Measurements from ENCODE around the gene LZTS3.

The LZTS3 gene

GRCh38 chr20:3174442-3175261 lies 1.3 kb upstream of the LZTS3 start:
- WGBS, 2 experiments (ENCODE audit: insufficient coverage in 2 of 2) = 12 to 13% methylated on average over 3 to 4 of the region's 13 CpGs
- Histone ChIP-seq H3K36me3 (ENCODE audit: control insufficient read depth, insufficient read depth, low read length) (no peaks in the 10 kb centered on the region), H3K4me1 (ENCODE audit: control insufficient read depth, insufficient read depth, low read length, poor library complexity, severe bottlenecking) (peaks cover 3% of the 10 kb centered on the region), H3K27ac (ENCODE audit: low read depth, low read length, severe bottlenecking) (peak overlapping the region; percentile 92), H3K9me3 (ENCODE audit: control insufficient read depth, low read length) (no peaks in the 10 kb centered on the region), H3K4me3 (ENCODE audit: extremely low read depth, insufficient read depth, low read length, poor library complexity, severe bottlenecking) (peak overlapping the region; percentile 67)

GRCh38 chr20:3173610-3174441 lies 477 bp upstream of the LZTS3 start:
- H3K27ac ChIP-seq (ENCODE audit: low read depth, low read length, severe bottlenecking) = peak overlapping the region; percentile 92
- no peaks in the 10 kb centered on the region for H3K9me3 ChIP-seq (ENCODE audit: control insufficient read depth, low read length)
- no peaks in the 10 kb centered on the region for H3K36me3 ChIP-seq (ENCODE audit: control insufficient read depth, insufficient read depth, low read length)
- H3K4me1 ChIP-seq (ENCODE audit: control insufficient read depth, insufficient read depth, low read length, poor library complexity, severe bottlenecking) = peaks cover 3% of the 10 kb centered on the region
- WGBS, 2 experiments (ENCODE audit: insufficient coverage in 2 of 2) = 0% methylated on average over 69 to 73 of the region's 84 CpGs
- H3K4me3 ChIP-seq (ENCODE audit: extremely low read depth, insufficient read depth, low read length, poor library complexity, severe bottlenecking) = peak overlapping the region; percentile 67

GRCh38 chr20:3172126-3172932 lies 1.0 kb downstream of the LZTS3 start:
- Histone ChIP-seq H3K9me3 (ENCODE audit: control insufficient read depth, low read length) (no peaks in the 10 kb centered on the region), H3K4me3 (ENCODE audit: extremely low read depth, insufficient read depth, low read length, poor library complexity, severe bottlenecking) (peak overlapping the region; percentile 67), H3K4me1 (ENCODE audit: control insufficient read depth, insufficient read depth, low read length, poor library complexity, severe bottlenecking) (peaks cover 9% of the 10 kb centered on the region), H3K27ac (ENCODE audit: low read depth, low read length, severe bottlenecking) (no peak overlapping the region), H3K36me3 (ENCODE audit: control insufficient read depth, insufficient read depth, low read length) (no peaks in the 10 kb centered on the region)
- WGBS, 2 experiments (ENCODE audit: insufficient coverage in 2 of 2) = 30 to 47% methylated on average over 4 of the region's 5 CpGs

GRCh38 chr20:3171391-3172125 lies 1.8 kb downstream of the LZTS3 start:
- 72 to 82% methylated on average over 5 to 10 of the region's 14 CpGs for WGBS, 2 experiments (ENCODE audit: insufficient coverage in 2 of 2)
- no peaks in the 10 kb centered on the region for H3K9me3 ChIP-seq (ENCODE audit: control insufficient read depth, low read length)
- H3K36me3 ChIP-seq (ENCODE audit: control insufficient read depth, insufficient read depth, low read length) = no peaks in the 10 kb centered on the region
- H3K27ac ChIP-seq (ENCODE audit: low read depth, low read length, severe bottlenecking) = no peak overlapping the region
- H3K4me1 ChIP-seq (ENCODE audit: control insufficient read depth, insufficient read depth, low read length, poor library complexity, severe bottlenecking) = peaks cover 9% of the 10 kb centered on the region
- no peak overlapping the region for H3K4me3 ChIP-seq (ENCODE audit: extremely low read depth, insufficient read depth, low read length, poor library complexity, severe bottlenecking)

DNA sequence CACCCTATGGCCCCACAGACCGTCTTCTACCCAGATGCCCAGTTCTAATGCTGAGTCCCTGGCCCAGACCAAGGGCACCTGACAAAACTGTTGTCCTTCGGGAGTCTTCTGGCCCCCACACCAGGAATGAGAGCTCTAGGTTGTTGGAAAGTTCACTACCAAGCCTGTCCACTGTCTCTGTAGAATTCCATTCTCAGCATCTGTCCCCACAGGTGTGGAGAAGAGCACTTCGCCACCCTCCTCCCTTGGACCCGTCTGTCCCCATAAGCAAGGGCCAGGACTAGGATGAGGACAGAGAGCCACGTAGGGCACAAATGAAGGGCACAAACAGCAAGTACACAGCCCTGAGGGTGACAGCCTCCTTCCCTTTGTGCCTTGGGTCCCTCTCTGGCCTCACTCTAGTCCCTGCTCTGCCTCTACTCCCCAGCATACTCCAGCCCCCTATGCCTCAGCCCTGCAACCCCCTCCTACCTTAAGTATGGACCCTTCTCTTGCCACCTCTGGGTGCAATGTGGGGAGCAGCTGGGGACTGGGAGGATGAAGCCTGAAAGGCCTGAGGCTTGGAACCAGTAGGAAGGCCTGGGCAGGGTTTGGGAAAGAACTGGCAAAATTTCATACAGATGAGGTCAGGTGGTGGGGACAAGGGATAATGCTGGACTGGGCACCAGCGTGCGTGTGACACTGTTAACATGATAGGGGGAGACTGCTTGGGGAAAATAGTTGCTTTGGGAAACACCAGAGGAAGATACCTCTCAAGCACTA lies 4.3 kb downstream of the LZTS3 start:
- 84 to 92% methylated on average over 6 of the region's 7 CpGs for WGBS, 2 experiments (ENCODE audit: insufficient coverage in 2 of 2)
- Histone ChIP-seq H3K4me1 (ENCODE audit: control insufficient read depth, insufficient read depth, low read length, poor library complexity, severe bottlenecking) (peaks cover 9% of the 10 kb centered on the region), H3K36me3 (ENCODE audit: control insufficient read depth, insufficient read depth, low read length) (no peaks in the 10 kb centered on the region), H3K27ac (ENCODE audit: low read depth, low read length, severe bottlenecking) (no peak overlapping the region), H3K4me3 (ENCODE audit: extremely low read depth, insufficient read depth, low read length, poor library complexity, severe bottlenecking) (no peak overlapping the region), H3K9me3 (ENCODE audit: control insufficient read depth, low read length) (no peaks in the 10 kb centered on the region)

- 21 to 23% methylated on average over 23 to 26 of the region's 39 CpGs for WGBS, 2 experiments (ENCODE audit: insufficient coverage in 2 of 2)
- H3K9me3 ChIP-seq (ENCODE audit: control insufficient read depth, low read length) = no peaks in the 10 kb centered on the region
- no peak overlapping the region for H3K4me3 ChIP-seq (ENCODE audit: extremely low read depth, insufficient read depth, low read length, poor library complexity, severe bottlenecking)
- no peaks in the 10 kb centered on the region for H3K36me3 ChIP-seq (ENCODE audit: control insufficient read depth, insufficient read depth, low read length)
- no peak overlapping the region for H3K27ac ChIP-seq (ENCODE audit: low read depth, low read length, severe bottlenecking)
- peaks cover 9% of the 10 kb centered on the region for H3K4me1 ChIP-seq (ENCODE audit: control insufficient read depth, insufficient read depth, low read length, poor library complexity, severe bottlenecking)
Measured at GRCh38 chr20:3168079-3168828, 5.1 kb downstream of the LZTS3 start.

DNA sequence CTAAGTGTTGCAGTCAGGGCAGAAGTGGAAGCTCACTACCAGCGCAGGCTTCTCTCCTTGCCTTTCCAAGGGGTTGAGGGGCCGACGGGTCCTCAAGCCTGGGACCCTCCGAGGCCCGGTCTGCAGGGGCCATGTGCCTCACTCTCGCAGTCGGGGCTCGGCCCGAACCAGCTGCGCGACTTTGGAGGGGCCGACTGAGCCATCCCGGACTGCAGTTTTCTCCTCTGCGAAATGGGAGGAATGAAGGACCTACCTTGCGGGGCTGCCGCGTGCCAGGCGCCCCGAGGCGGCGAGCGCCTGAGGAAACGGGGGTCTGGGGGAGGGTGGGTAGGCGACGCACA lies 5.6 kb downstream of the LZTS3 start:
- Histone ChIP-seq H3K4me1 (ENCODE audit: control insufficient read depth, insufficient read depth, low read length, poor library complexity, severe bottlenecking) (peaks cover 9% of the 10 kb centered on the region), H3K36me3 (ENCODE audit: control insufficient read depth, insufficient read depth, low read length) (no peaks in the 10 kb centered on the region), H3K9me3 (ENCODE audit: control insufficient read depth, low read length) (no peaks in the 10 kb centered on the region), H3K27ac (ENCODE audit: low read depth, low read length, severe bottlenecking) (no peak overlapping the region), H3K4me3 (ENCODE audit: extremely low read depth, insufficient read depth, low read length, poor library complexity, severe bottlenecking) (no peak overlapping the region)
- 67 to 81% methylated on average over 15 to 23 of the region's 25 CpGs for WGBS, 2 experiments (ENCODE audit: insufficient coverage in 2 of 2)

DNA sequence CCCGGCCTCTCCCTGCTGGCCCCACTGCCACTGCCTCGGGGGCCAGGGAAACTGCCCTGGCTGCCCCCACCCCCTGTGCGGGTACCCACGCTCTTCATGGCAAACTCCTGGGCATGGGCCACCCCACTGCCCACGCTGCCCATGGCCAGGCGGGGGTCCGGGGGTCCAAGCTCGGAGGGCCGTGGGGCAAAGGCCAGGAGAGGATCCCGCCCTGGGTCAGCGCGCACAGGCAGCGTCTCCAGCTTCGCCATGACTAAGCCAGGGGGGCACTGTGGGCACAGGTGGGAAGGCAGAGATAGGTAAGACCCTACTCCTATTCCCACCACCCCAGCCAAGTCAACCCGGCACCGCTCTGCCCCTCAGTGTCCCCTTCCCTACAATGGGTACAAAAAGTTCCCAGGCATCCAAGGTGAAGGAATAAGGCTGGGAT lies 6.4 kb downstream of the LZTS3 start:
- Histone ChIP-seq H3K36me3 (ENCODE audit: control insufficient read depth, insufficient read depth, low read length) (no peaks in the 10 kb centered on the region), H3K27ac (ENCODE audit: low read depth, low read length, severe bottlenecking) (no peak overlapping the region), H3K4me3 (ENCODE audit: extremely low read depth, insufficient read depth, low read length, poor library complexity, severe bottlenecking) (no peak overlapping the region), H3K9me3 (ENCODE audit: control insufficient read depth, low read length) (no peaks in the 10 kb centered on the region), H3K4me1 (ENCODE audit: control insufficient read depth, insufficient read depth, low read length, poor library complexity, severe bottlenecking) (peaks cover 8% of the 10 kb centered on the region)
- WGBS, 2 experiments (ENCODE audit: insufficient coverage in 2 of 2) = 95 to 98% methylated on average over 11 to 12 of the region's 16 CpGs

DNA sequence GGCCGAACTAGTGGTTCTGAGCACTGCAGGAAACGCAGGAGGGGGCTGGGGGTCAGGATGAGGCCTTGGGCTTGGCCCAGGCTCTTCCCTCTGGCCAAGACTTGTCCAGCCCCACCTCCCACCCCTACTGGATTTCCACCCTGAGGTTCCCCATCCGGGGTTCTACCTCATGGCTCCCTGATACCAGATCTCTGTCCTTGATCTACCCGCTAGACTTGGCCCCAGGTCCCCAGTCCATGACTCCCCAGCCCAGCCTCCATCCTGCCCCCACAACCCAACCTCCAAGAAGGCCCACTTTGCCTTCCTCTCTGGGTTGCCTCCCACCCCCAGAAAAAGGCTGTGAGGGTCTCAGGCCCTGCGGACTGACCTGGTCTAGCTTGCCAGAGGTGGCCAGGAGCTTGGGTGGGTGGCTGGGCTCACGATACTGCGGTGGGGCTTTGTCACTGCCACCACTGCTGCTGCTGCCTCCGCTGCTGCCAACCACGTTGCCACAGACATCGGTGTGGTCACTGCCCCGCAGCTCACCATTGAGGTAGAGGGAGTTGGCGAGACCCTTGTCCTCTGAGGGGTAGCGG lies 6.9 kb downstream of the LZTS3 start:
- H3K4me1 ChIP-seq (ENCODE audit: control insufficient read depth, insufficient read depth, low read length, poor library complexity, severe bottlenecking) = peaks cover 6% of the 10 kb centered on the region
- no peak overlapping the region for H3K27ac ChIP-seq (ENCODE audit: low read depth, low read length, severe bottlenecking)
- no peak overlapping the region for H3K4me3 ChIP-seq (ENCODE audit: extremely low read depth, insufficient read depth, low read length, poor library complexity, severe bottlenecking)
- no peaks in the 10 kb centered on the region for H3K36me3 ChIP-seq (ENCODE audit: control insufficient read depth, insufficient read depth, low read length)
- 95 to 96% methylated on average over 12 to 13 of the region's 13 CpGs for WGBS, 2 experiments (ENCODE audit: insufficient coverage in 2 of 2)
- H3K9me3 ChIP-seq (ENCODE audit: control insufficient read depth, low read length) = no peaks in the 10 kb centered on the region

All from mesodermal cell (in vitro differentiated cells).